T follicular helper cell (primary cell): Measurements from ENCODE around the gene LPAR1.
"Not testable (repeated sequence)": the region's sequence is repeated elsewhere in the genome, so short reads cannot be mapped to it uniquely, and the experiment has no call there.

Experiments used
- DNase-seq: peaks from one replicate; pipeline ENCODE4 v3.0.0-alpha.2; 2020; ENCODE audit warnings: low read depth
- total RNA-seq, 2 experiments: gene quantifications; one replicate each; lab custom pipeline; 2026; lab: John Stamatoyannopoulos, UW

Gene LPAR1
- 0 reads per million in 2 experiments for total RNA-seq

GRCh38 chr9:111038331-111039230, at the start of gene LPAR1:
TSS of gene LPAR1 (minus strand) at chr9:111038470. CDS start at chr9:110972117, 66,353 bp downstream.
- DNase-seq, result no peak

- no peak for DNase-seq
Measured at GRCh38 chr9:111078391-111079038, 40.2 kb upstream of the LPAR1 start.

- no peak for DNase-seq
Measured at GRCh38 chr9:111076519-111076918, 38.2 kb upstream of the LPAR1 start.

GRCh38 chr9:111076042-111076441, 37.8 kb upstream of the LPAR1 start:
- DNase-seq, result no peak

- no peak for DNase-seq
Measured at GRCh38 chr9:111074395-111074794, 36.1 kb upstream of the LPAR1 start.

GRCh38 chr9:111069183-111069582, 30.9 kb upstream of the LPAR1 start:
- DNase-seq, result no peak

GRCh38 chr9:111068771-111069170, 30.5 kb upstream of the LPAR1 start:
- DNase-seq, result no peak

- no peak for DNase-seq
Measured at GRCh38 chr9:111068383-111068730, 30.1 kb upstream of the LPAR1 start.

GRCh38 chr9:111066468-111066867, 28.2 kb upstream of the LPAR1 start:
- no peak for DNase-seq

- no peak for DNase-seq
Measured at GRCh38 chr9:111065414-111065813, 27.1 kb upstream of the LPAR1 start.

- DNase-seq, result no peak
Measured at GRCh38 chr9:111064160-111064837, 26.0 kb upstream of the LPAR1 start.

- DNase-seq, result no peak
Measured at GRCh38 chr9:111063332-111063731, 25.1 kb upstream of the LPAR1 start.

- DNase-seq, result no peak
Measured at GRCh38 chr9:111058166-111058565, 19.9 kb upstream of the LPAR1 start.

- DNase-seq, result no peak
Measured at GRCh38 chr9:111056538-111056937, 18.3 kb upstream of the LPAR1 start.

- DNase-seq, result no peak
Measured at GRCh38 chr9:111052791-111053190, 14.5 kb upstream of the LPAR1 start.

- no peak for DNase-seq
Measured at GRCh38 chr9:111051400-111051799, 13.1 kb upstream of the LPAR1 start.

- DNase-seq, result no peak
Measured at GRCh38 chr9:111050819-111051218, 12.5 kb upstream of the LPAR1 start.

- not testable (repeated sequence) for DNase-seq
Measured at GRCh38 chr9:111047287-111047686, 9.0 kb upstream of the LPAR1 start.

- DNase-seq, result no peak
Measured at GRCh38 chr9:111041902-111042301, 3.6 kb upstream of the LPAR1 start.

GRCh38 chr9:111040494-111040893, 2.2 kb upstream of the LPAR1 start:
- DNase-seq, result no peak

GRCh38 chr9:111039231-111039906, 1.1 kb upstream of the LPAR1 start:
- DNase-seq, result no peak

GRCh38 chr9:111037708-111038330, 451 bp downstream of the LPAR1 start:
- no peak for DNase-seq
